ENCODE results near the gene CCDC33. TPM values are rescaled to one million over a fixed set of nuclear protein-coding genes. Genes with fewer than 3 reads are reported as not detected.
A peak's percentile ranks its signal among the peaks of the same experiment; 100 is the strongest.

CCDC33 gene
- total and polyA plus RNA-seq, 8 donors, result not detected

- intact Hi-C loops (cut with DNase I), result no loop called here
- Histone ChIP-seq H3K36me3 (no peaks in the 10 kb centered on the region), H3K27me3 (no peaks in the 10 kb centered on the region), H3K9me3 (no peaks in the 10 kb centered on the region), H3K27ac (no peak overlapping the region), H3K4me1 (no peaks in the 10 kb centered on the region), H3K4me3 (no peak overlapping the region)
- DNase-seq, result no peak
- WGBS, 2 donors, result 69 to 72% methylated on average over 5 of the region's 5 CpGs
- TF ChIP-seq CTCF (IDR thresholded peaks at IDR 0.05), result no peak
- FAIRE-seq, result no peak
- ATAC-seq, result no peak
These were observed 27.3 kb downstream of the CCDC33 start for GRCh38 chr15:74263466-74263865.

DNA sequence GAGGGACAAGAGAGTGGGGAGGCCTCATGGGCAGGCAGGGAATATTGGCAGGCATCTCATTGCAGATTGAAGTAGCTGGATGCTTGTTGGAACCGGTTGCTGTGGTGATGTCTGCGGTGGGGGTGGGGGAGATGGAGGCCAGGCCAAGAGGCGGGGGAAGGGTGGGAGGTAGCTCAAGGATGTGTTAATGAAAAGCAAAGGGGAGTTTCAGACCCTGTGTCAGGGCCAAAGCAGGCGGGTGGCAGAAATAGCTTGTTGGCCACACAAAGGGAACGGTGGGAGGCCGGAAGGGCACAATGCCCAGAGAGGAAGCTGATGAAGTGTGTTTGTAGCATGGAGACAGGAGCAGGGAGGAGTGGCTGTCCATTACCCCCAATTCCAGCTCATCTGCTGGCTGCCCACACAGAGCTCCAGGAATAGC lies 28.0 kb downstream of the CCDC33 start:
- DNase-seq (no peak), ATAC-seq (no peak), FAIRE-seq (no peak)
- WGBS, 2 donors, result 35 to 40% methylated on average over 6 of the region's 6 CpGs
- no peaks in the 10 kb centered on the region for H3K9me3 ChIP-seq
- no peaks in the 10 kb centered on the region for H3K36me3 ChIP-seq
- no peak for TF ChIP-seq CTCF (IDR thresholded peaks at IDR 0.05)
- intact Hi-C loops (cut with DNase I), result no loop called here
- H3K27me3 ChIP-seq, result no peaks in the 10 kb centered on the region
- H3K4me1 ChIP-seq, result no peaks in the 10 kb centered on the region
- no peak overlapping the region for H3K4me3 ChIP-seq
- no peak overlapping the region for H3K27ac ChIP-seq

DNA sequence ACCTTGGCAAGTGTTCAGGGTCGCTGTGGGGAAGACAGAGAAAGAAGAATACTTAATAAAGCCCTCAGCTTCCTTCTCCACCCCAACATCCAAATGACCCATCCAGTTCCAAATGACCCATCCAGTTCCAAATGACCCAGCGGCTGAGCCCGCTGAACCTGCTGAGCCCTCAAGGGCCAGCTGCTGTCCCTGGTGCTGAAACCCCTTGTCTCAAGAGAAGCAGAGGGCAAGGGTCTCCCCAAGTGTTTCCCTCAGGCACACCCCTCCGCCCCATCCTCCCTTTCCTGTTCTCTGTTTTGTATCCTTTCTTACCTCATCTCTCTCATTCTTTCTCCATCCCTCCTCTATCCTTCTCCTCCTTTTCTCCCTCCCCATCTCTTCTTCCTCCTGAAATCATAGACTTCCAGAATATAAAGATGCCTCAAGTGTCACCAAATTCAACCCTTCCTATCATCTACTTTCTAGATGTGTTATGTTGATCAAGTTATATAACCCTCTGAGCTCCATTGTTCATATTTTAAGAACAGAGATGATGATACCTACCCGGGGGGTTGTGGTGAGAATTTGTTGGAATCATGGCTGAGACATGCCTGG lies 29.0 kb downstream of the CCDC33 start:
- Histone ChIP-seq H3K27ac (no peak overlapping the region), H3K9me3 (no peaks in the 10 kb centered on the region), H3K4me3 (no peak overlapping the region), H3K27me3 (no peaks in the 10 kb centered on the region), H3K36me3 (no peaks in the 10 kb centered on the region), H3K4me1 (no peaks in the 10 kb centered on the region)
- FAIRE-seq (no peak), ATAC-seq (peak in 1 of 4 donors; percentile 50), DNase-seq (no peak)
- intact Hi-C loops (cut with DNase I), result no loop called here
- 28 to 48% methylated on average over 5 of the region's 5 CpGs for WGBS, 2 donors
- no peak for TF ChIP-seq CTCF (IDR thresholded peaks at IDR 0.05)

GRCh38 chr15:74268020-74268419 lies 31.9 kb downstream of the CCDC33 start:
- TF ChIP-seq CTCF (IDR thresholded peaks at IDR 0.05), result no peak
- ATAC-seq (no peak), FAIRE-seq (no peak), DNase-seq (no peak)
- Histone ChIP-seq H3K4me1 (no peaks in the 10 kb centered on the region), H3K27ac (no peak overlapping the region), H3K9me3 (no peaks in the 10 kb centered on the region), H3K27me3 (no peaks in the 10 kb centered on the region), H3K36me3 (no peaks in the 10 kb centered on the region), H3K4me3 (no peak overlapping the region)
- intact Hi-C loops (cut with DNase I), result no loop called here
- WGBS, 2 donors, result 70 to 74% methylated on average over 6 of the region's 6 CpGs

GRCh38 chr15:74269362-74270035 lies 33.4 kb downstream of the CCDC33 start:
- H3K9me3 ChIP-seq, result no peaks in the 10 kb centered on the region
- intact Hi-C loops (cut with DNase I), result no loop called here
- H3K27ac ChIP-seq, result no peak overlapping the region
- FAIRE-seq, result no peak
- H3K36me3 ChIP-seq, result no peaks in the 10 kb centered on the region
- DNase-seq, result peak in 1 of 6 donors; percentile 13
- H3K4me1 ChIP-seq, result no peaks in the 10 kb centered on the region
- TF ChIP-seq CTCF (IDR thresholded peaks at IDR 0.05), result no peak
- ATAC-seq, result peak in 1 of 4 donors; percentile 82
- H3K4me3 ChIP-seq, result no peak overlapping the region
- no peaks in the 10 kb centered on the region for H3K27me3 ChIP-seq
- WGBS, 2 donors, result 52 to 67% methylated on average over 8 of the region's 8 CpGs
